ENCODE results near the gene FAM222A.

- TF ChIP-seq CTCF (IDR thresholded peaks at IDR 0.05; ENCODE audit: low read length) (no peak), EZH2phosphoT487 (IDR thresholded peaks at IDR 0.05; ENCODE audit: low read length) (no peak), EZH2 (optimal IDR thresholded peaks at IDR 0.05; ENCODE audit: low read depth, low read length) (no peak)
Observed at GRCh38 chr12:109764123-109764522, 50.5 kb downstream of the FAM222A start.

Data from MM.1S (cell line).